ENCODE results near the gene RCOR3.
"Not testable (repeated sequence)": the region's sequence is repeated elsewhere in the genome, so short reads cannot be mapped to it uniquely, and the experiment has no call there.

The RCOR3 gene

DNA sequence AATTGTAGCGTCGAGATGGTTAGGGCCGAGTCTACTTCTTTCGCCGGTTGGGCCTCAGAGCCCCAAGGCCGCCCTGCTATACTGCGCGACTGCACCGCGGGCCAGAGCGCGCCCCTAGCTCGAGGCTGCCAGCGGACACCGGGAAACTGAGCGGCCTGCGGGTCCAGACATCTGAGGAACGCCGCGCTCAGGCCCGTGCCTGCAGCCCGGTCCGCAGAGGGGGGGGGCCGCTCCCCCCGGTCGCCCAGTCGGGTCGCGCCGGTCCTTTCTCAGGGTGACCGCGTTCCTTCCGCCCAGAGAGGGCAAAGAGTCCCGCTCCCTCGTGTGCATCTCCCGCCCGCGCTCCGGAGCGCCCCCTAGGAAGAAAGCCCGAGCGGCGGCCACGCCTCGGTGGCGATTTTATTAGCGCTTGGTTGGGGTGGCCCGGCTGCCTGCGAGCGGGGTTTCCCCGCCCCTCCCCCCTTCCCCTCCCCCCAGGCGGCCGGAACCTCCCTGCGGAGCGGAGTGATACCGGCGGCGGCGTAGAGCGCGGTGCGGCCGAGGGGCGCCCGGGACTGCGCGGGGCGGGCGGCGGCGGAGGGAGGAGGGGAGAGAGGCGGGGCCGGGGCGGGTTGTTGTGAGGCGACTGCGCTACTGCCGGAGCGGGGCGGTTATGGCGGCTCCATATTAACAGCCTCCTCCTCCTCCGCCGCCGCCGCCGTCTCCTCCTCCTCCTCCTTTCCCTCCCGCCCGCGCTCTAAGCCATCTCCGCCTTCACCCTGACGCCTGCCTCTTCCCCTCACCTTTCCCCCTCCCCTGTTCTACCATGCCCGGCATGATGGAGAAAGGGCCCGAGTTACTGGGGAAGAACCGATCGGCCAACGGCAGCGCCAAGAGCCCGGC is at the start of gene RCOR3:
Gene RCOR3 (plus strand): TSS at position 611 of the 882 bp plus-strand sequence. CDS start 195 bp downstream, at position 806.
- DNase-seq = peak; percentile 97

DNA sequence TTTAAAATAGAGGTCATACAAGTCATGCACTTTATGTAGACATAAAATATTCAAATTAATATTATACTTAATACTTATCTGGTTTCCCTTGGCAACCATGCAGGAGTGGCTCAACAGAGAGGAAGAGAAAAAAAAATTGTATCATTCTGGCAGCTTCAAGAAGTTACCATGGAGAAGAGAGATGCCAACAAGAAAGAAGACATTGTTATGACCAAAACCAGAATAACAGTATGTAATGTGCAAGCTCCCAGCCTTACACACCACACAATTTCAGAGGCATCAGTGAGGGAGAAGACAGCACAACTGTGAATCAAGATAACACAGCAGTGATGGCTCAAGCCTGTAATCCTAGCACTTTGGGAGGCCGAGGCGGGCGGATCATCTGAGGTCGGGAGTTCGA is 49.1 kb upstream of the RCOR3 start:
- no peak for DNase-seq

DNA sequence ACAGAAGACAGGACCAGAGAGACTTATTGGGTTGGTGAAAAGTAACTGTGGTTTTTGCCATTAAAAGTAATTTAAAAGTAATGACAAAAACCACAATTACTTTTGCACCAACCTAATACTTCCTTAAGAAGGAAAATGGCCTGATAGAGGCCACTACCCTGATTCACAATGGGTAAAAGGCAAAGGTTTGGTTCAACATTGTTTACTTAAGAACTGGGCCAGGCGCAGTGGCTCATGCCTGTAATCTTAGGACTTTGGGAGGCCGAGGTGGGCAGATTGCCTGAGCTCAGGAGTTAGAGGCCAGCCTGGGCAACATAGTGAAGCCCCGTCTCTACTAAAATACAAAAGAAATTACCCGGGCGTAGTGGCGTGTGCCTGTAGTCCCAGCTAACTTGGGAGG is 48.2 kb upstream of the RCOR3 start:
- no peak for DNase-seq

DNA sequence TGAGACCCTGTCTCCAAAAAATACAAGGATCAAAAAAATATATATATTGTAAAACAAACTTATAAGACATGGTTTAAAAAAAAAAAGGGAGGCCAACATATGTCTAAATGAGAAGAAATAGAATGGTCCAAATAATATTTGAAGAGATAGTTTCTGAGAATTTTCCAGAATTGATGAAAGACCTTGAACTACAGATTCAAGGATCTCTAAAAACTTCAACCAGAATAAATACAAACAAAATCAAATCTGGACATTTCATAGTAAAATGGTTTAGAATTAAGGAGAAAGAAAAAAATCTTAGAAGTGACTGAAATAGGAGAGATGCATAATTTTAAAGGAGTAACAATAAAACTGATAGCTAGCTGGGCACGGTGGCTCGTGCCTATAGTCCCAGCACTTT is 45.5 kb upstream of the RCOR3 start:
- DNase-seq = no peak

DNA sequence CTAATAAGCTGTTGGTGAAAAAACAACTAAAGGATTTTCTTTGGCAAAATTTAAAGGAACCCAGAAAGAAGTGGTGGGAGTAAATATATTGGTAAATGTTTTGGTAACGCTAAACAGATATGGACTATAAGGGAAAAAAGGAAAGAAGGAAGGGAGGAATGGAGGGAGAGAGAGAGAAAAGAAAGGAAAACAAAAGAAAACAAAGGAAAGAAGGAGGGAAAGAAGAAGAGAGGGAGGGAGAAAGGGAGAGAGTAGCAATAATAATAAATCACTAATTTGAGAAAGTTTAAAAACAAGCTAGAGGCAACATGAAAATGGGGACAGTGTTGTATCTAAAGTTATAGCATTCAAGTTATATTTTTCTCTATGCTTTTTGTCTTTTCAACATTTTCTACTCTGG is 43.6 kb upstream of the RCOR3 start:
- no peak for DNase-seq

GRCh38 chr1:211217392-211217791 is 41.8 kb upstream of the RCOR3 start:
- DNase-seq = no peak

DNA sequence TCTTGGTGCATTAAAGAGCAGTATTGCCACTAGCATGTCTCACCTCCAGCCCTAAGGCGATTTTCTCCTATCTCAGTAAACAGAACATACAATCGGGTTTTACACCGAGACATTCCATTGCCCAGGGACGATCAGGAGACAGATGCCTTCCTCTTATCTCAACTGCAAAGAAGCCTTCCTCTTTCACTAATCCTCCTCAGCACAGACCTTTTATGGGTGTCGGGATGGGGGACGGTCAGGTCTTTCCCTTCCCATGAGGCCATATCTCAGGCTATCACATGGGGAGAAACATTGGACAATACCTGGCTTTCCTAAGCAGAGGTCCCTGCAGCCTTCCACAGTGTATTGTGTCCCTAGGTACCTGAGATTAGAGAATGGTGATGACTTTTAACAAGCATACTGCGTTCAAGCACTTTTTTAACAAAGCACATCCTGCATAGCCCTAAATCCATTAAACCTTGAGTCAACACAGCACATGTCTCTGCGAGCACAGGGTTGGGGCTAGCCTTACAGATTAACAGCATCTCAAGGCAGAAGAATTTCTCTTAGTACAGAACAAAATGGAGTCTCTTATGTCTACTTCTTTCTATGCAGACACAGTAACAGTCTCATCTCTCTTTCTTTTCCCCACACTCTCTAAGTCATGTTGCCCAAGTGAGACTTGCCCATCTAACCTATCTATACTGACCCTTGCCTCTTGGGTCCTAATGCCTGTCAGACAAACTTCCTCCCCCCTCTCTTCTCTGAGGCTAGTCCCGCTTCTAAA is 36.5 kb upstream of the RCOR3 start:
- peak; percentile 66 for DNase-seq

DNA sequence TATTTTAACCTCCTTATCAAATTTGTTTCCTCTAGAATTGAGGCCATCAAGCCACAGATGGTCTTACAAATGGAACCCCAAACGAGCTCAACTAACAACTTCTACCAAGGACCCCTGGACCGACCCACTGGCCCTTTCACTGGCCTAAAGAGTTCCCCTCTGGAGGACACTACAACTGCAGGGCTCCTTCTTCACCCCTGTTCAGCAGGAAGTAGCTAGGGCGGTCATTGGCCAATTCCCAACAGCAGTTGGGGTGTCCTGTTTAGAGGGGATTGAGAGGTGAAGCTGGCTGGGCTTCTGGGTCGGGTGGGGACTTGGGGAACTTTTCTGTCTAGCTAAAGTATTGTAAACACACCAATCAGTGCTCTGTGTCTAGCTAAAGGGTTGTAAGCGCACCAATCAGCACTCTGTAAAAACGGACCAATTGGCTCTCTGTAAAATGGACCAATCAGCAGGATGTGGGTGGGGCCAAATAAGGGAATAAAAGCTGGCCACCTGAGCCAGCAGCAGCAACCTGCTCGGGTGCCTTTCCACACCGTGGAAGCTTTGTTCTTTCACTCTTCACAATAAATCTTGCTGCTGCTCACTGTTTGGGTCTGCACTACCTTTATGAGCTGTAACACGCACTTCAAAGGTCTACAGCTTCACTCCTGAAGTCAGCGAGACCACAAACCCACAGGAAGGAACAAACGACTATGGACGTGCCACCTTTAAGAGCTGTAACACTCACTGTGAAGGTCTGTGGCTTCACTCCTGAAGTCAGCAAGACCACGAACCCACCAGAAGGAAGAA is 30.4 kb upstream of the RCOR3 start:
- DNase-seq = not testable (repeated sequence)

DNA sequence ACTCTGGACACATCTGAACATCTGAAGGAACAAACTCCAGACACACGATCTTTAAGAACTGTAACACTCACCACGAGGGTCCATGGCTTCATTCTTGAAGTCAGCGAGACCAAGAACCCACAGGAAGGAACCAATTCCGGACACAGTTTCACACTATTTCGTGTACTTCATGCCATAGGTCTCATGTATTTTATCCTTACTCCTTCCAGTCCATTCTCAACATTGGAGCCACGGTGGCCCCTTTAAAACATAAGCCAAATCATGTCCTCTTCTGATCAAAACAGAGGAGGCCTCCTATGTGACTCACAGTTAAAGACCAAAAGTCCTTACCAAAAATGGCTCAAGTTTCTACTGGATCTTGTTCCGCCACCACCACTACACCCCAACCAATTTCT is 29.8 kb upstream of the RCOR3 start:
- no peak for DNase-seq

GRCh38 chr1:211231873-211232272 is 27.3 kb upstream of the RCOR3 start:
- DNase-seq = peak; percentile 12

- DNase-seq = no peak
Measured at GRCh38 chr1:211236633-211237320, 22.4 kb upstream of the RCOR3 start.

GRCh38 chr1:211237579-211237978 is 21.6 kb upstream of the RCOR3 start:
- DNase-seq = peak; percentile 6

- DNase-seq = not testable (repeated sequence)
Measured at GRCh38 chr1:211240567-211240966, 18.6 kb upstream of the RCOR3 start.

DNA sequence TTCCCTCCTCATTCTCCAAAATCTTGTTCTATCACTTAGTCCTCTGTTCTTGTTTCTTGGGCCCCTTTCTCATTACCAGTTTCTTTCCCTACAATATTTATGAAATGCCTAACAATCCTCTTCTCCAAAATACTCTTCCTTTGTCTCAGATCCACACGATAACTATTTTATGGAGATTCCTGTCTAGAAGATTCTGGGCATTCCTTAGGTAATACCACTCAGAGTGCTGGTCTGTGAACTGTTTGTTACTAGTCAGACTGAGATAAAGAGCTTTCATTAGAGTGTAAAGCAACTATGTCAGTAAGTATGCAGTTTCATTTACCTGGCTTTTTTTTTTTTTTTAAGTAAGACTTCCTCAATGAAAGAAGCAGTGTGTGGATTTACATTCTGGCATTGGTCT is 18.1 kb upstream of the RCOR3 start:
- DNase-seq = no peak

DNA sequence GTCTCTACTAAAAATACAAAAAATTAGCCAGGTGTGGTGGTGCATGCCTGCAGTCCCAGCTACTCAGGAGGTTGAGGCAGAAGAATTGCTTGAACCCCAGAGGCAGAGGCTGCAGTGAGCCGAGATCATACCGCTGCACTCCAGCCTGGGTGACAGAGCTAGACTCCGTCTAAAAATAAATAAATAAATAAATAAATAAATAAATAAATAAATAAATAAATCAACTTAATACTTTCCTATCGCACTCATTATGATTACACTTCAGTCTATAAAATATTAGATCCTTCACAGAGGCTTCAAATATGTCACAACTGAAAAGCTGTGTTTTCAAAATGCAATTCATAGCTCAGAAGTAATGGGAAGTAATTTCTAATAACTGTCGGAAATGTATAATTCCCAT is 15.5 kb upstream of the RCOR3 start:
- not testable (repeated sequence) for DNase-seq

DNA sequence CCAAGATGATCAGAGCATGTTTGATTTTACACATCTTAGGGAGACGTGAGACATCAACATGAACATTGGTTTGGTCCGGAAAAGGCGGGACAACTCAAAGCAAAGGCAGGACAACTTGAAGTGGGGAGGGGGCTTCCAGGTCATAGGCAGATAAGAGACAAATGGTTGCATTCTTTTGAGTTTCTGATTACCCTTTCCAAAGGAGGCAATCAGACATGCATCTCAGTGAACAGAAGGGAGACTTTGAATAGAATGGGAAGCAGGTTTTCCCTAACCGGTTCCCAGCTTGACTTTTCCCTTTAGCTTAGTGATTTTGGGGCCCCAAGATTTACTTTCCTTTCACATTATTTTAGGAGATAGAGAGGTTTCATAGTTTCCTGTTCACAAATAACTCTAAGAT is 12.6 kb upstream of the RCOR3 start:
- DNase-seq = not testable (repeated sequence)

- DNase-seq = peak; percentile 70
Measured at GRCh38 chr1:211247921-211248320, 11.2 kb upstream of the RCOR3 start.

- not testable (repeated sequence) for DNase-seq
Measured at GRCh38 chr1:211249611-211250010, 9.6 kb upstream of the RCOR3 start.

GRCh38 chr1:211257826-211258225 is 1.3 kb upstream of the RCOR3 start:
- DNase-seq = no peak

GRCh38 chr1:211258310-211258755 is 833 bp upstream of the RCOR3 start:
- peak; percentile 92 for DNase-seq

DNA sequence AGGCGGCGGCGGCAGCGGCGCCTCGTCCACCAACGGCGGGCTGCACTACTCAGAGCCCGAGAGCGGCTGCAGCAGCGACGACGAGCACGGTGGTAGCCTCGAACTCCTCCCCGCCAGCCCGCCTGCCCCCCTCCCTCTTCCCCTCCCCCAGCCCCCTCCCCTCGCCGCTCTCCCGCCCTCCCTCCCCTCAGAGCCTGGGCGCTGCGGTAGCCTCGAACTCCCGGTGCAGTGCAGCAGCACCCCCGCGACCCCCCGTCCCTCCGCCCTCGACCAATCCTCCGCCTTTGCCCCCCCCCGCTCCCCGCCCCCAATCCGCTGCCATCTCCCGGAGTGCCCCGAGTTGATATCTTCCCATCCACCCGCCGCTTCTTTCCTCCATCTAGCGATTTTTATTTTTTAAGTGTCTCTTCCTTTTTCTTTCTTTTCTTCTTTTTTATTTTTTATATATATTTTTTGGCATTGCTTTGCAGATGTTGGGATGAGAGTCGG is 516 bp downstream of the RCOR3 start:
- DNase-seq = peak; percentile 81

Data from OCI-M1 (cell line).